Immature natural killer cell (primary cell): Measurements from ENCODE around the gene MRPS11. TPM values are rescaled to one million over a fixed set of nuclear protein-coding genes. Genes with fewer than 3 reads are reported as not detected.
"Not testable (repeated sequence)": the region's sequence is repeated elsewhere in the genome, so short reads cannot be mapped to it uniquely, and the experiment has no call there.

Source experiments
- DNase-seq, 3 donors: peaks; one replicate each; pipeline ENCODE4 v3.0.0; 2022; ENCODE audit warnings: mixed read lengths in 1 of 3
- H3K27ac Mint-ChIP-seq, 6 donors: one replicate each; pipeline ENCODE4 v1.8.0; 2020; ENCODE audit warnings: mixed read lengths in 6 of 6, mild to moderate bottlenecking in 5 of 6, inconsistent platforms in 4 of 6, moderate library complexity in 3 of 6
- H3K27me3 Mint-ChIP-seq, 3 donors: one replicate each; pipeline ENCODE4 v1.8.0; 2020 to 2021; ENCODE audit warnings: low read depth in 3 of 3, mild to moderate bottlenecking in 3 of 3, mixed read lengths in 3 of 3, moderate library complexity in 3 of 3, inconsistent platforms in 1 of 3
- H3K36me3 Mint-ChIP-seq, 3 donors: one replicate each; pipeline ENCODE4 v1.8.0; 2020; ENCODE audit warnings: mixed read lengths in 3 of 3, inconsistent platforms in 2 of 3, mild to moderate bottlenecking in 2 of 3
- H3K4me1 Mint-ChIP-seq, 2 donors: one replicate each; pipeline ENCODE4 v1.8.0; 2020; ENCODE audit warnings: inconsistent platforms in 2 of 2, mild to moderate bottlenecking in 2 of 2, mixed read lengths in 2 of 2, moderate library complexity in 1 of 2
- H3K4me3 Mint-ChIP-seq, 5 donors: one replicate each; pipeline ENCODE4 v1.8.0; 2020; ENCODE audit warnings: mild to moderate bottlenecking in 5 of 5, mixed read lengths in 5 of 5, inconsistent platforms in 3 of 5, moderate library complexity in 3 of 5
- H3K9me3 Mint-ChIP-seq, 6 donors: one replicate each; pipeline ENCODE4 v1.8.0; 2020; ENCODE audit warnings: mild to moderate bottlenecking in 6 of 6, mixed read lengths in 6 of 6, inconsistent platforms in 4 of 6, moderate library complexity in 3 of 6
- polyA plus RNA-seq, 3 donors: library from polyadenylated mRNA; unstranded; fragments of 300-500 nt; fragmentation: Illumina TruSeq; gene quantifications; one replicate each; pipeline ENCODE4 v1.2.3, GENCODE V29; 2021

Gene MRPS11
- polyA plus RNA-seq, 3 donors from 2014 or later = 82.3 to 90.8 (median 82.6) TPM

DNA sequence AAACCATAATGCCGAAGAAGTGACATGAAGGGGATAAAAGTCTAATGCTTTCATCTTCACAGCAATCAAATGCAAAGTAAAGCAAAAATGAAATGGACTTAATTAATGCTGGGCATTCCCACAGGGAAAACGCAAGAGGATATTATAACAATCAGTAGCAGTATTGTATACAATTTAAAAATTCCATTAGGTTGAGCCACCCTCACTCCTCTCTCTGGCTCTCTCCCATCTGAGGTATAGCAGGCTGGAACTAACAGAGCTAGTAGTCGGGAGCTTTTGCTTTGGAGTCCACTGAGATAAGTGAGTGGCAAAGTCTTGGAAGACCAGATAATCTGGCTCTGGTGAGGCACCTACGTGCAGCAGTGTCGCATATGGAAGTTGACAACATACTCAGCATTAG lies 45.1 kb downstream of the MRPS11 start:
- Mint-ChIP-seq H3K27ac (no peak overlapping the region), H3K9me3 (no peaks in the 10 kb centered on the region), H3K4me1 (no peaks in the 10 kb centered on the region), H3K36me3 (peaks cover 19 to 52% (median 41%) of the 10 kb centered on the region in 3 donors), H3K4me3 (no peak overlapping the region), H3K27me3 (peaks cover 0 to 2% (median 0%) of the 10 kb centered on the region in 3 donors)
- DNase-seq = no peak

DNA sequence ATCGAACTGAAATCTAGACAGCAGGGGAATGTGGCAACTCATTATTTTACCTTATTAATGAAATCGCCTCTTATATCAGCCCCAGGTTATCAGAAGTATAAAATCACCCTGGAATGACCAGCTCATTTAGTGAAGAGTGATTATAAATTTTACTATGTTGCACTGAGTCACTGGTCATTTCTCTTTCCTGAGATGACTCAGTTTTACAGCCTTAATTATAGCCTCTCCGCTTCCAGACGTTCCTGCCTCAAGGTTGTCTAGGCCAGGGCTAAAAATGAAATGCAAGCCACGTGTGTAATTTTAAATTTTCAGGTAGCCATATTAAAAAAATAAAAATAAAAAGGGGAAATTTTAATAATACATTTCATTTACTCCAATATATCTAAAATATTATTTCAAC lies 45.7 kb downstream of the MRPS11 start:
- Mint-ChIP-seq H3K36me3 (peaks cover 19 to 51% (median 43%) of the 10 kb centered on the region in 3 donors), H3K4me1 (no peaks in the 10 kb centered on the region), H3K27me3 (peaks cover 0 to 2% (median 0%) of the 10 kb centered on the region in 3 donors), H3K27ac (no peak overlapping the region), H3K9me3 (no peaks in the 10 kb centered on the region), H3K4me3 (no peak overlapping the region)
- DNase-seq = no peak

DNA sequence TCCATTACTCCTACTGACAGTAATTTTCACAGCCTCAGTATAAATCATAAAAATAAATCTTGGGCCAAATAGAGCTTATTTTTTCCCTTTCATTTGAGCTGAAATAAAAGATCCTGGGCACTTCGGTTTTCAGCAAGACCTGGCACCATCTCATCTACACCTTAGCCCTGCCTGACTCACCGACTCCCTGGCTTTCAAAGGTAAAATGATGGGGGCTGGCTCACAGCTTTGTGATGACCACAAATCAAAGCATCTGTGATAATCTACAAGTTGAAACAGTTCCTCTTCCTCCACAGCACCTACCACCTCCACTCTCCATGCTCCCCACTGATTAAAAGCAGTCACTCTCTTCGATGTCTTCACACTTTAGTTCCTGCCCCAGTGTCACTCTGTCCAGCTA lies 51.4 kb downstream of the MRPS11 start:
- H3K9me3 Mint-ChIP-seq = no peaks in the 10 kb centered on the region
- no peak for DNase-seq
- H3K27me3 Mint-ChIP-seq = no peaks in the 10 kb centered on the region
- no peak overlapping the region for H3K4me3 Mint-ChIP-seq
- peaks cover 5 to 21% (median 16%) of the 10 kb centered on the region in 3 donors for H3K36me3 Mint-ChIP-seq
- no peaks in the 10 kb centered on the region for H3K4me1 Mint-ChIP-seq
- no peak overlapping the region for H3K27ac Mint-ChIP-seq

DNA sequence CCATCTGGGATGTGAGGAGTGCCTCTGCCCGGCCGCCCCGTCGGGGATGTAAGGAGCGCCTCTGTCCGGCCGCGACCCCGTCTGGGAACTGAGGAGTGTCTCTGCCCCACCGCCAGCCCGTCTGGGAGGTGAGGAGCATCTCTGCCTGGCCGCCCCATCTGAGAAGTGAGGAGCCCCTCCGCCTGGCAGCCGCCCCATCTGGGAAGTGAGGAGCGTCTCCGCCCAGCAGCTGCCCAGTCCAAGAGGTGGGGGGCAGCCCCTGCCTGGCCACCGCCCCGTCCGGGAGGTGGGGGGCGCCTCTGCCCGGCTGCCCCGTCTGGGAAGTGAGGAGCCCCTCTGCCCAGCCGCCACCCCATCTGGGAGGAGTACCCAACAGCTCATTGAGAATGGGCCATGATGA lies 56.6 kb downstream of the MRPS11 start:
- not testable (repeated sequence) for H3K4me3 Mint-ChIP-seq, H3K9me3 Mint-ChIP-seq, H3K27ac Mint-ChIP-seq, H3K27me3 Mint-ChIP-seq, H3K4me1 Mint-ChIP-seq, DNase-seq
- H3K36me3 Mint-ChIP-seq = peaks cover 25 to 50% (median 29%) of the 10 kb centered on the region in 3 donors

DNA sequence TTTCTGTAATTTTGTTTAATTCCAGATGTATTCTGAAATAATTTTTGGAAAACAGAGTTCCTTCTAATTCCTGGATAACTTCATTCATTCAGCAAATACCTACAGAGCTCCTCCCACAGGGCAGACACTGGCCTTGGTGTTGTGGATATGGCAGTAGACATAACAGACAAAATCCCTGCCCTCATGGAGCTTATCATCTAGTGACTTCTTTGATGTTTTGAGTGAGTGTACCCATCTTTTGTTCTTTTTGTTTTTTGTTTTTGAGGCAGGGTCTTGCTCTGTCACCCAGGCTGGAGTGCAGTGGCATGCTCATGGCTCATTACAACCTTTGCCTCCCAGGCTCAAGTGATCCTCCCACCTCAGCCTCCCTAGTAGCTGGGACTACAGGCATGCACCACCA lies 57.9 kb downstream of the MRPS11 start:
- peaks cover 34 to 63% (median 40%) of the 10 kb centered on the region in 3 donors for H3K36me3 Mint-ChIP-seq
- H3K4me3 Mint-ChIP-seq = no peak overlapping the region
- H3K27ac Mint-ChIP-seq = no peak overlapping the region

DNA sequence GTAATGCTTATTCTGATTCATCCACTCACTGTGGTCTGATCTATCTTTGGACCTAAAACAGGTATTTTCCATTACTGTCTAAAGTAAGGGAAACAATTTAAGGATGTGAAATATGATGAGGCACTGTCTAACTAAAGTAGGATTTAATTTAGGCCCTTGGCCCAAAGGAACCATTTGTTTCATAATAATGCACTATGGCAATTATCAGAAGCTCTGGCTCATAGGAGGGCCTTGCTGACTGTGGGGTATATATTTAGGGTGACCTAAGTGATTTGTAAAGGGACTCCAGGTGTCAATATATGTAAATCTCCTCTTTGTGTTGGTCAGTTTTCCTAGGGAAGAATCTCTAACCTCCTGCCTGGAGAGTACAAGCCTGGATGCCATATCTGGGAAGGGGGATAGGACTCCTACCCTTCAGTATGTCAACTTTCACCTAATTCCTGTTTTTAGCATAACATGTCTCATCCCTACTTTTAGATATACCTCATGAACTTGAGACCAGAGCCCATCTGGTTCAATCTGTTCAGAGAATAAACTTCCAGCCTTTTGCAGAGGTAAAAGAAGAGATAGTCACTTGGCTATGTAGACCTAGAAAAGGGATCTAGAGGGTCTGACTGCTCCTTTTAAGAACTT lies 58.9 kb downstream of the MRPS11 start:
- no peak overlapping the region for H3K4me3 Mint-ChIP-seq
- no peaks in the 10 kb centered on the region for H3K4me1 Mint-ChIP-seq
- no peak for DNase-seq
- H3K9me3 Mint-ChIP-seq = no peaks in the 10 kb centered on the region
- no peak overlapping the region for H3K27ac Mint-ChIP-seq
- H3K27me3 Mint-ChIP-seq = no peaks in the 10 kb centered on the region
- H3K36me3 Mint-ChIP-seq = peaks cover 42 to 72% (median 49%) of the 10 kb centered on the region in 3 donors

More for the DNA sequence above, 57.9 kb downstream of the MRPS11 start:
- Mint-ChIP-seq H3K4me1 (no peaks in the 10 kb centered on the region), H3K27me3 (no peaks in the 10 kb centered on the region), H3K9me3 (no peaks in the 10 kb centered on the region)
- DNase-seq = no peak

DNA sequence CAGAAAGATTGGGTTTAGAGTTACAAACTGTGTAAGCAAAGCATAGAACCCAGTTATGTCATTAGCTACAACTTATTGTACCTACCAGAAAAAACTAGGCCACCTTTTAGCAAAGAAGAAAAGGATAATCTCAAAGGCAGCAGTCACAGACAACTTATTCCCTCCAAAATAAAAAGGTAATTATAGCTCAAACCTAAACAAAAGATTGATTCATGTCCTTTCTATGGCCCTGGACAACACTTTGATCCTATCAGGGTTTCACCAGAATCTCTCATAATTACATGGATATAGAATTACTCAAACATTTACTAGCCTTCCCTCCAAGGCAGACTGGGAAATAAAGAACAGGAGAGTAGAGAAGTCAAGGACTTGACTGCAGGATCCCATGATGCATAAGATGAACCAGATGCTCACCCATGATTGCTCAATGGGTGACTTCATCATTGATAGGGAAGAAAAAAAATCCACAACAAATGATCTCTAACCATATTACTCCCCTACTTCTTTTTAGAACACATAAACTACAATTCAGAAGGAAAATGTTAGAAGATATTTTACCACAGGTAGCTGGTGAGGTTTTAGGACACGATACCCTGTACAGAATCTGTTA lies 61.6 kb downstream of the MRPS11 start:
- H3K27ac Mint-ChIP-seq = no peak overlapping the region
- H3K36me3 Mint-ChIP-seq = peaks cover 44 to 78% (median 51%) of the 10 kb centered on the region in 3 donors
- H3K4me1 Mint-ChIP-seq = no peaks in the 10 kb centered on the region
- DNase-seq = no peak
- no peaks in the 10 kb centered on the region for H3K9me3 Mint-ChIP-seq
- no peaks in the 10 kb centered on the region for H3K27me3 Mint-ChIP-seq
- no peak overlapping the region for H3K4me3 Mint-ChIP-seq

Other genes with a start within 250 kb of the MRPS11 start
- gene NTRK3, start 211.0 kb upstream of the MRPS11 start, polyA plus RNA-seq = not detected
- gene MRPL46, start 320 bp upstream of the MRPS11 start, polyA plus RNA-seq = 10 to 100 TPM; 37.8 to 45.8 (median 45.7) TPM
- gene DET1, start 79.0 kb downstream of the MRPS11 start, polyA plus RNA-seq = 1 to 10 TPM in 1 of 3 donors, under 1 TPM in 1, not detected in 1; 0.80 to 1.3 TPM
- gene AEN, start 153.6 kb downstream of the MRPS11 start, polyA plus RNA-seq = 10 to 100 TPM; 11.6 to 17.8 (median 12.1) TPM
- gene ISG20, start 171.3 kb downstream of the MRPS11 start, polyA plus RNA-seq = 100 to 1,000 TPM; 286 to 365 (median 342) TPM